Panc1 (cell line): Measurements from ENCODE around the gene KPNA2.

ENCODE experiments used
- POLR2AphosphoS5 ChIP-seq: IDR thresholded peaks from 2 replicates; pipeline ENCODE4 v1.6.1; 2012; ENCODE audit warnings: mild to moderate bottlenecking, low read depth, low read length, moderate library complexity
- REST ChIP-seq, 2 experiments: IDR thresholded peaks; 2 replicates each; pipeline ENCODE4 v1.6.1; 2011 to 2012; ENCODE audit warnings: low read depth in 2 of 2, control low read depth in 1 of 2, low read length in 1 of 2, mild to moderate bottlenecking in 1 of 2, moderate library complexity in 1 of 2; ENCODE audit not compliant: insufficient read depth in 1 of 2
- SIN3A ChIP-seq: IDR thresholded peaks from 2 replicates; pipeline ENCODE4 v1.6.1; 2012; ENCODE audit warnings: low read depth, mild to moderate bottlenecking, low read length, moderate library complexity, borderline replicate concordance; ENCODE audit not compliant: insufficient read depth
- TCF7L2 ChIP-seq: IDR thresholded peaks from 2 replicates; pipeline ENCODE4 v1.6.1; 2011; ENCODE audit warnings: mild to moderate bottlenecking, low read depth, low read length, inconsistent platforms
- TF ChIP-seq, protein P1 (sequence below): fragments of 450-650 bp; IDR thresholded peaks from 2 replicates; pipeline ENCODE4 v1.5.1; 2017; ENCODE audit warnings: mild to moderate bottlenecking

DNA sequence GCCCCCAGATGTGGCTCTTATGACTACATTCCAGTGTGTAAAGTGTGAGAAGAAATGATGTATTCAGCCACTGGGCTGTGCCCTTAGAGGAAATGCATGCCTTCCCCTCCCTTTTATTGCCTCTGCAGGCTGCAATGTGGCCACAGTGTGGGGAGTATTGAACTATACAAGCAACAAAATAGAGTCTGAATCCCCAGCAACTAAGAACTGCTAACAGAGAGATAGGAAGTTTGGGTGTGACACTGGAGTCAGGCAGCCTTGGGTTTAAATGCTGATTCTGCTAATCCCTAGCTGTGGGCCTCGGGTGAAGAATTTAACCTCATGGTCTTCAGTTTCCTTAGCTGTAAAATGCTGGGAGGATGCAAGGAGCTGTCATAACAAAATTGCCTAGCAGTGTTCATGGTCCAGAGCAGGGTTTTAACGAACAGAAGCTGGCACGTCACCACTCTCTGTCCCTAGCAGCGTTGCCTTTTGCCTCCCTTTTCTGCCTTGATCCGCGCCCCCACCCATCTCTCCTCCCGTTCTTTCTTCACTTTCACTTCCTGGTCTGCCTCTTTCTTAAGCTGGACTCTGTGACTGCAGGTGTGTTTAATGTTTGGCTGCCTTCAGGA lies 50.3 kb downstream of the KPNA2 start:
- TF ChIP-seq, protein P1, sequence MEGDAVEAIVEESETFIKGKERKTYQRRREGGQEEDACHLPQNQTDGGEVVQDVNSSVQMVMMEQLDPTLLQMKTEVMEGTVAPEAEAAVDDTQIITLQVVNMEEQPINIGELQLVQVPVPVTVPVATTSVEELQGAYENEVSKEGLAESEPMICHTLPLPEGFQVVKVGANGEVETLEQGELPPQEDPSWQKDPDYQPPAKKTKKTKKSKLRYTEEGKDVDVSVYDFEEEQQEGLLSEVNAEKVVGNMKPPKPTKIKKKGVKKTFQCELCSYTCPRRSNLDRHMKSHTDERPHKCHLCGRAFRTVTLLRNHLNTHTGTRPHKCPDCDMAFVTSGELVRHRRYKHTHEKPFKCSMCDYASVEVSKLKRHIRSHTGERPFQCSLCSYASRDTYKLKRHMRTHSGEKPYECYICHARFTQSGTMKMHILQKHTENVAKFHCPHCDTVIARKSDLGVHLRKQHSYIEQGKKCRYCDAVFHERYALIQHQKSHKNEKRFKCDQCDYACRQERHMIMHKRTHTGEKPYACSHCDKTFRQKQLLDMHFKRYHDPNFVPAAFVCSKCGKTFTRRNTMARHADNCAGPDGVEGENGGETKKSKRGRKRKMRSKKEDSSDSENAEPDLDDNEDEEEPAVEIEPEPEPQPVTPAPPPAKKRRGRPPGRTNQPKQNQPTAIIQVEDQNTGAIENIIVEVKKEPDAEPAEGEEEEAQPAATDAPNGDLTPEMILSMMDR, result no peak
- TF ChIP-seq SIN3A (no peak), POLR2AphosphoS5 (no peak), TCF7L2 (no peak), REST (IDR thresholded peaks at IDR 0.05; ENCODE audit: insufficient read depth in 1 of 2, low read depth in 2 of 2, low read length in 1 of 2) (no peak)
